KMS-11 (cell line): ENCODE measurements around the gene CMBL.

Experiments used
- H2AFZ ChIP-seq: fragments of 200-600 bp; sonication (generic); 2 replicates; pipeline ENCODE4 v1.6.1; 2016; ENCODE audit warnings: antibody characterized with exemption, mixed run types, low read depth
- H3K27ac ChIP-seq: fragments of 200-600 bp; sonication (generic); 2 replicates; pipeline ENCODE4 v1.6.1; 2016; ENCODE audit warnings: mild to moderate bottlenecking, mixed run types
- H3K27me3 ChIP-seq: fragments of 200-600 bp; sonication (generic); 2 replicates; pipeline ENCODE4 v1.6.1; 2017; ENCODE audit warnings: mild to moderate bottlenecking, low read depth, mixed run types, moderate library complexity; ENCODE audit not compliant: insufficient read depth
- H3K36me3 ChIP-seq: fragments of 200-600 bp; sonication (generic); 2 replicates; pipeline ENCODE4 v1.6.1; 2017; ENCODE audit warnings: mild to moderate bottlenecking, mixed run types; ENCODE audit not compliant: insufficient read depth
- H3K4me1 ChIP-seq: fragments of 200-600 bp; sonication (generic); 2 replicates; pipeline ENCODE4 v1.6.1; 2016; ENCODE audit warnings: mild to moderate bottlenecking, low read depth, mixed run types; ENCODE audit not compliant: poor library complexity, severe bottlenecking
- H3K4me2 ChIP-seq: fragments of 200-600 bp; sonication (generic); 2 replicates; pipeline ENCODE4 v1.7.0; 2016; ENCODE audit warnings: mild to moderate bottlenecking, mixed run types
- H3K4me3 ChIP-seq: fragments of 200-600 bp; sonication (generic); IDR thresholded peaks from 2 replicates; pipeline ENCODE4 v1.6.1; 2017; ENCODE audit warnings: low read depth, low read length, mixed read lengths; ENCODE audit not compliant: insufficient read depth
- H3K79me2 ChIP-seq: fragments of 200-600 bp; sonication (generic); 2 replicates; pipeline ENCODE4 v1.6.1; 2016; ENCODE audit warnings: low read depth, mixed run types; ENCODE audit not compliant: insufficient read depth
- H3K9ac ChIP-seq: fragments of 200-600 bp; sonication (generic); 2 replicates; pipeline ENCODE4 v1.6.1; 2016; ENCODE audit warnings: mild to moderate bottlenecking, mixed run types
- H4K20me1 ChIP-seq: fragments of 200-600 bp; sonication (generic); 2 replicates; pipeline ENCODE4 v1.6.1; 2016; ENCODE audit warnings: mild to moderate bottlenecking, mixed run types; ENCODE audit not compliant: insufficient read depth
- CTCF ChIP-seq: fragments of 200-600 bp; sonication (generic); conservative IDR thresholded peaks from 2 replicates; pipeline ENCODE4 v1.6.1; 2017; ENCODE audit warnings: low read depth, mild to moderate bottlenecking, antibody characterized with exemption, low read length, moderate library complexity, mixed read lengths

The CMBL gene

DNA sequence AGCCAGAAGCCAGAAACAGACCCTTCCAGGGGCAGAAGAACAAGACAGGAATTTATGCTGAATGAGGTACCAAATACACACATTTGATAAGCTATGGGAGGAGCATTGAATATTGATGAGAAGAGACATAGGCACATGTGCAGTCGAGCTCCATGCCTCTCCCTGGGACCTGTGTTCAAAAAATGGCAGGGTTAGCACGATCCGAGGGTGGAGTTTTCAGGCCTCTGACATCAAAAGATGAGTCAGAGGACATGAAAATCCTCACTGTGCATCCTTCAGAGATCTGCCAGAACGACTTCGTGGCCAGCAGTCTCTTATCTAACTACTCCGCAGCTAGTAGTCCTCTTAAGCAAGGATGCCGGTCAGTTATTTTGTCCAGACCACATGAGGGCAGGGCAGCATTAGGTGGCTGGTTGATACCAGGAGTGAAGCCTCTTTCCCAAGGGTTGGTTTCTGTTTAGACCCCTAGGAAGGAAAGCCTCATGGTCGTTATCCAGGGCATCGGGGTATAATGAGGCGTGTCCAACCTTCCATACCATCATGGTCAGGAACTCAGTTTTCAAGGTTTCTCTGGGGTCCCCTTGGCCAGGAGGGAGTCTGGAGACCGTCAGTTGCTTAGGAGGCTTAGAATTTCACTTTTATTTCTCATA, 11.6 kb upstream of the CMBL start:
- Histone ChIP-seq H3K9ac (no peak overlapping the region), H2AFZ (no peak overlapping the region)

GRCh38 chr5:10317825-10318682, 10.4 kb upstream of the CMBL start:
- no peaks in the 10 kb centered on the region for H3K27me3 ChIP-seq
- no peak for TF ChIP-seq CTCF
- no peak overlapping the region for H3K9ac ChIP-seq
- no peaks in the 10 kb centered on the region for H3K36me3 ChIP-seq
- no peak overlapping the region for H3K4me3 ChIP-seq
- no peaks in the 10 kb centered on the region for H4K20me1 ChIP-seq
- H3K27ac ChIP-seq = no peak overlapping the region
- no peaks in the 10 kb centered on the region for H3K4me1 ChIP-seq
- H2AFZ ChIP-seq = no peak overlapping the region
- H3K79me2 ChIP-seq = no peaks in the 10 kb centered on the region
- no peak overlapping the region for H3K4me2 ChIP-seq

More for the DNA sequence above, 11.6 kb upstream of the CMBL start:
- Histone ChIP-seq H3K79me2 (no peaks in the 10 kb centered on the region), H3K27ac (no peak overlapping the region), H3K4me1 (no peaks in the 10 kb centered on the region), H4K20me1 (no peaks in the 10 kb centered on the region), H3K4me2 (no peak overlapping the region), H3K4me3 (no peak overlapping the region), H3K36me3 (no peaks in the 10 kb centered on the region), H3K27me3 (no peaks in the 10 kb centered on the region)
- TF ChIP-seq CTCF = no peak

- Histone ChIP-seq H3K27me3 (no peaks in the 10 kb centered on the region), H3K4me1 (no peaks in the 10 kb centered on the region), H3K4me2 (no peak overlapping the region), H2AFZ (no peak overlapping the region), H3K27ac (no peak overlapping the region), H3K4me3 (no peak overlapping the region), H3K79me2 (no peaks in the 10 kb centered on the region), H3K36me3 (no peaks in the 10 kb centered on the region), H3K9ac (no peak overlapping the region), H4K20me1 (no peaks in the 10 kb centered on the region)
- no peak for TF ChIP-seq CTCF
These were observed 8.3 kb upstream of the CMBL start for GRCh38 chr5:10315824-10316509.

GRCh38 chr5:10315201-10315600, 7.5 kb upstream of the CMBL start:
- H2AFZ ChIP-seq = no peak overlapping the region
- no peak overlapping the region for H3K4me3 ChIP-seq
- H3K36me3 ChIP-seq = no peaks in the 10 kb centered on the region
- H3K4me1 ChIP-seq = no peaks in the 10 kb centered on the region
- H3K9ac ChIP-seq = no peak overlapping the region
- TF ChIP-seq CTCF = no peak
- H3K4me2 ChIP-seq = no peak overlapping the region
- no peaks in the 10 kb centered on the region for H3K79me2 ChIP-seq
- H4K20me1 ChIP-seq = no peaks in the 10 kb centered on the region
- H3K27ac ChIP-seq = no peak overlapping the region
- no peaks in the 10 kb centered on the region for H3K27me3 ChIP-seq
